ENCODE results near the gene ATG7.
A peak's percentile ranks its signal among the peaks of the same experiment; 100 is the strongest.

ATG7 gene

GRCh38 chr3:11271986-11272904 is at the start of gene ATG7:
Gene ATG7 (plus strand): TSS chr3:11272397. CDS start chr3:11298696, 26,299 bp downstream.
- peak within 1 kb of the TSS; percentile 74 for H3K4me3 ChIP-seq (replicated peaks; ENCODE audit: low read depth, low read length)
- peak; percentile 98 for DNase-seq (ENCODE audit: low read depth)
- no peak for TF ChIP-seq CTCF (IDR thresholded peaks at IDR 0.05; ENCODE audit: low read length, missing control alignments)

- TF ChIP-seq CTCF (IDR thresholded peaks at IDR 0.05; ENCODE audit: low read length, missing control alignments), result no peak
- no peak for DNase-seq (ENCODE audit: low read depth)
- H3K4me3 ChIP-seq (replicated peaks; ENCODE audit: low read depth, low read length), result no peak overlapping the region
Observed at GRCh38 chr3:11224010-11224409, 48.2 kb upstream of the ATG7 start.

GRCh38 chr3:11224870-11225229 is 47.3 kb upstream of the ATG7 start:
- H3K4me3 ChIP-seq (replicated peaks; ENCODE audit: low read depth, low read length), result peak overlapping the region; percentile 44
- DNase-seq (ENCODE audit: low read depth), result no peak
- TF ChIP-seq CTCF (IDR thresholded peaks at IDR 0.05; ENCODE audit: low read length, missing control alignments), result no peak

GRCh38 chr3:11226042-11226370 is 46.2 kb upstream of the ATG7 start:
- H3K4me3 ChIP-seq (replicated peaks; ENCODE audit: low read depth, low read length), result peak overlapping the region; percentile 44
- no peak for DNase-seq (ENCODE audit: low read depth)
- no peak for TF ChIP-seq CTCF (IDR thresholded peaks at IDR 0.05; ENCODE audit: low read length, missing control alignments)

- no peak for DNase-seq (ENCODE audit: low read depth)
- TF ChIP-seq CTCF (IDR thresholded peaks at IDR 0.05; ENCODE audit: low read length, missing control alignments), result no peak
- H3K4me3 ChIP-seq (replicated peaks; ENCODE audit: low read depth, low read length), result no peak overlapping the region
Observed at GRCh38 chr3:11228041-11228440, 44.2 kb upstream of the ATG7 start.

- no peak overlapping the region for H3K4me3 ChIP-seq (replicated peaks; ENCODE audit: low read depth, low read length)
- TF ChIP-seq CTCF (IDR thresholded peaks at IDR 0.05; ENCODE audit: low read length, missing control alignments), result no peak
- no peak for DNase-seq (ENCODE audit: low read depth)
Observed at GRCh38 chr3:11230125-11230524, 42.1 kb upstream of the ATG7 start.

- no peak for DNase-seq (ENCODE audit: low read depth)
- no peak for TF ChIP-seq CTCF (IDR thresholded peaks at IDR 0.05; ENCODE audit: low read length, missing control alignments)
- H3K4me3 ChIP-seq (replicated peaks; ENCODE audit: low read depth, low read length), result no peak overlapping the region
Observed at GRCh38 chr3:11230832-11231231, 41.4 kb upstream of the ATG7 start.

Measured in fibroblast of pulmonary artery (primary cell).